ENCODE data around the gene INO80D.

Gene INO80D

DNA sequence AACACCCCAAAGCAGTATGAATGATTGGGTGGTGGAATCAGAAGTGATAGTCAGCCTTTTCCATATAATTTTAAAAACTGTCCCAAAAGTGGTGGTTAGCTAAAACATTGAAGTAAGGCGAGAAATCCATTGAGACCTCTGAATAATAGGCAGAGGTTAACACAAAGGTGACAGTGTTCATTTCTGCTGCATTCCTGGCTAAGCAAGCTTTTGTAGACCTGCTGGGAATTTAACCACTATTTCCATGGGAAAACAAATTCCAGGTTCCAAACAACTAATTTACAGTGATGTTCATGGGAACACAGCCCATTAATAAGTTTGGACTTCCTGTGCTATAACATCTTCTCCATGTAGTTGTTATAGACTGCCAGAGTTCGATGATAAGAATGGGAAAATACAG, 6.3 kb upstream of the INO80D start:
- no peaks in the 10 kb centered on the region for H3K9me3 ChIP-seq (ENCODE audit: severe bottlenecking)
- ATAC-seq (ENCODE audit: low read depth) (no peak), DNase-seq (ENCODE audit: low spot score) (no peak)
- TF ChIP-seq CTCF (IDR thresholded peaks at IDR 0.05; ENCODE audit: poor library complexity, severe bottlenecking) = no peak
- no peaks in the 10 kb centered on the region for H3K4me1 ChIP-seq (ENCODE audit: insufficient read depth, poor library complexity, severe bottlenecking)
- H3K4me3 ChIP-seq (ENCODE audit: severe bottlenecking) = no peak overlapping the region
- no peak overlapping the region for H3K27ac ChIP-seq (ENCODE audit: poor library complexity, severe bottlenecking)
- H3K27me3 ChIP-seq (ENCODE audit: insufficient read depth, poor library complexity, severe bottlenecking) = no peaks in the 10 kb centered on the region
- peaks cover 7% of the 10 kb centered on the region; the same call in 1 of the 2 replicates for H3K36me3 ChIP-seq (ENCODE audit: low read depth)

GRCh38 chr2:206088248-206088647, 2.3 kb upstream of the INO80D start:
- Histone ChIP-seq H3K9me3 (ENCODE audit: severe bottlenecking) (no peaks in the 10 kb centered on the region), H3K4me1 (ENCODE audit: insufficient read depth, poor library complexity, severe bottlenecking) (no peaks in the 10 kb centered on the region), H3K36me3 (ENCODE audit: low read depth) (peaks cover 7% of the 10 kb centered on the region; the same call in 1 of the 2 replicates), H3K4me3 (ENCODE audit: severe bottlenecking) (no peak overlapping the region), H3K27me3 (ENCODE audit: insufficient read depth, poor library complexity, severe bottlenecking) (no peaks in the 10 kb centered on the region), H3K27ac (ENCODE audit: poor library complexity, severe bottlenecking) (no peak overlapping the region)
- no peak for DNase-seq (ENCODE audit: low spot score)
- ATAC-seq (ENCODE audit: low read depth) = no peak
- no peak for TF ChIP-seq CTCF (IDR thresholded peaks at IDR 0.05; ENCODE audit: poor library complexity, severe bottlenecking)

DNA sequence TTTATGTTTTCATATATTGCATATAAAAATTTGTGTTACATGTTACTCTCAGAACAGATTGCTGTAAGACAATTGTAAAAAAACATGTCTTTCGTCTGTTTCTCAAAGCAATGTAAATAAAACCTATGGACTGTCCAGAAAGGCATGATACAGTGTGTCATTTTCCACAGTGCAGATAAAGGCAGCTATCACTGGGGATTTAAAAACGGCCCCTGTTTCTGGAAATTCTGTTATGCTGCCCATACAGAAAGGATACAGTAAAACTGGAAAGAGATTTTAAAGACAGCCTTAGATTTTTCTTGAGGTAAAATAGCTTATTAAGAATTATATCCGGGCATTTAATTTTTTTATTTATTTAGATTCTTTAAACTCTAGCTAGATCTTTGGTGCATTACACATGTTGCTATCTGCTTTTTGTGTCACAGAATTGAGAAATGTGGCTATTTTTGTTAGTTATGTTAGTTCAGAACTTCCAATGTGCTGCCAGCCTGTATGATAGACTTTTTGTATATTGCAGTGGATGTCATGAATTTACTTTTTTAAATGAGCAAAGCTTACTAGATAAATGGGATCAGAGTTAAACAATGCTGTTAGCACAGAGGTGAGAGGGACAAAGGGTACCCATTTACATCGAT, 859 bp upstream of the INO80D start:
- Histone ChIP-seq H3K4me1 (ENCODE audit: insufficient read depth, poor library complexity, severe bottlenecking) (peaks cover 4% of the 10 kb centered on the region), H3K27ac (ENCODE audit: poor library complexity, severe bottlenecking) (peak overlapping the region; percentile 95), H3K27me3 (ENCODE audit: insufficient read depth, poor library complexity, severe bottlenecking) (no peaks in the 10 kb centered on the region), H3K36me3 (ENCODE audit: low read depth) (peaks cover 7% of the 10 kb centered on the region; the same call in 1 of the 2 replicates), H3K4me3 (ENCODE audit: severe bottlenecking) (peak overlapping the region; percentile 100), H3K9me3 (ENCODE audit: severe bottlenecking) (no peaks in the 10 kb centered on the region)
- DNase-seq (ENCODE audit: low spot score) (no peak), ATAC-seq (ENCODE audit: low read depth) (no peak)
- no peak for TF ChIP-seq CTCF (IDR thresholded peaks at IDR 0.05; ENCODE audit: poor library complexity, severe bottlenecking)

DNA sequence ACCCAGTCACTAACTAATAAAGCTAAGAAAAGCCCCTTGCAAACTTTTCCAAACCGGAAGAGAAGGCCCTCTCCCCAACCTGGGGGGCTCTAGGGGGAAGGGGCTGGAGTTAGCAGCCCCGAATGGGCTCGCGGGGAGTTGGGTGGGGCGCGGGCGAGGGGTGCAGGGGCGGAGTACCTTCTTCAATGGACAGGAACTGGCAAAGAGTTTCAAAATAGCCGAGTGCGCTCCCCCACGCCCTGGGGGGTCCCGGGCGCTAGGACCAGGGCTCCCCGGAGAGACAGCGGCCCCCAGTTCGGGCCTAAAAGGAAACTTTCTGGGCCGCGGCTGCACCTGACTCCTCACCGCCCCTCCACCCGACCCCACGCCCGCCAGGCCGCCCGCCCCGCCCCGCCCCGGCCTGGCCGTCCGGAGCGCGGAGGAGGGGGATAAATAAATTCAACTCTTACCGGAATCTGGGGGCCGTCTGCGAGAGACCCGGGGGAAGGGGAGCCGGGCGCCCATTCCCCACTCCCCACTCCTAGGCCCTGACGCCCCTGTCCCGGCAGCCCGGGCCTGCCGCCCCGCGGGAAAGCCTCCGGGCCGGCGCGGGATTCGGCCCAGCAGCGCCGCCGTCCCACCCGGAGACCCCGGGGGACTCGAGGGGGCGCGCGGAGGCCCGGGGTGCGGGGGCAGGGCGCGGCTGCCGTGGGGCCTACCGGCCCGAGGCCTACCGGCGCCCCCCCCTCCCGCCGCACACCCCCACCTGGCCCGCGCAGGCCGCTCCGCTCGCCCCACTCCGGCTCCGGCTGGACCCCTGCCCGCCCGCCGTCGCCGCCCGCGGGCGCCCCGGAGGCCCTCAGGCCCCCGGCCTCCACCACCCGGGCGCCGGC, 868 bp downstream of the INO80D start:
- TF ChIP-seq CTCF (IDR thresholded peaks at IDR 0.05; ENCODE audit: poor library complexity, severe bottlenecking) = no peak
- peaks cover 4% of the 10 kb centered on the region for H3K4me1 ChIP-seq (ENCODE audit: insufficient read depth, poor library complexity, severe bottlenecking)
- H3K4me3 ChIP-seq (ENCODE audit: severe bottlenecking) = peak overlapping the region; percentile 100
- H3K27ac ChIP-seq (ENCODE audit: poor library complexity, severe bottlenecking) = peak overlapping the region; percentile 95
- peaks cover 7% of the 10 kb centered on the region; the same call in 1 of the 2 replicates for H3K36me3 ChIP-seq (ENCODE audit: low read depth)
- no peak for DNase-seq (ENCODE audit: low spot score)
- H3K9me3 ChIP-seq (ENCODE audit: severe bottlenecking) = no peaks in the 10 kb centered on the region
- H3K27me3 ChIP-seq (ENCODE audit: insufficient read depth, poor library complexity, severe bottlenecking) = no peaks in the 10 kb centered on the region
- peak; percentile 13; the same call in 2 of the 3 replicates for ATAC-seq (ENCODE audit: low read depth)

Data from RWPE2 (cell line).